ENCODE data around the gene TMCC2. TPM values are rescaled to one million over a fixed set of nuclear protein-coding genes. Genes with fewer than 3 reads are reported as not detected.

The TMCC2 gene
- total RNA-seq, 1 experiment from 2014 or later = 2.7 TPM

DNA sequence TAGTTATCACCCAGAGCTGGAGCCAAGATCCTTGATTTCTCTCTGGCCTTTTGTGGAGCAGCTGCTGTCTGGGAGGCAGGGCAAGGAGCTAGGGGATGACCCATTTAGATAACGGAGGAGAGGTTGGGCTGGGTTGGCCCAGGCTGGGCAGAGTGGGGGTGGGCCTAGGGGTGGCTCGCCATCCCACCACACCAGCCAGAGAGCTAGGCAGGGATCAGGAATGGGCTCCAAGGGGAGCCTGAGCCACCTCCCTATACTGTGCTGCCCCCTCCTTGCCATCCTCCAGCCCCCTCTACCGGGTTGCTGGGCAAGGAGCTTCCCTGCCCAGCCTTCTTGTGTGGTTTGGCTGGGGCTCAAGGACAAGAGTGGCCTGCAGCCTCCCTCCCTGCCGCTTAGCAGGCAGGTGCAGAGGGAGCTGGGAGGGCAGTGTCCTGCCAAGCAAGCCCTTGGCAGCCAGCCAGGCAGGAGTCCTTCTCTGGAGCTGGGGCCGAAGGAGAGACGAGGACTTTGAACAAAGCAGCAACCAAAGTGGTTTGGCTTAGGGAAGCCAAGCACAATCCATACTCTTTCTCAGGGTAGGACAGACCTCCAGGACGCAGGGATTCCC lies 89.7 kb downstream of the TMCC2 start (continued):
- TF ChIP-seq ELF1 (IDR thresholded peaks at IDR 0.05; ENCODE audit: borderline replicate concordance, low read depth) (no peak), RAD21 (IDR thresholded peaks at IDR 0.05; ENCODE audit: low read depth) (no peak; the same call in 1 of the 2 replicates)

DNA sequence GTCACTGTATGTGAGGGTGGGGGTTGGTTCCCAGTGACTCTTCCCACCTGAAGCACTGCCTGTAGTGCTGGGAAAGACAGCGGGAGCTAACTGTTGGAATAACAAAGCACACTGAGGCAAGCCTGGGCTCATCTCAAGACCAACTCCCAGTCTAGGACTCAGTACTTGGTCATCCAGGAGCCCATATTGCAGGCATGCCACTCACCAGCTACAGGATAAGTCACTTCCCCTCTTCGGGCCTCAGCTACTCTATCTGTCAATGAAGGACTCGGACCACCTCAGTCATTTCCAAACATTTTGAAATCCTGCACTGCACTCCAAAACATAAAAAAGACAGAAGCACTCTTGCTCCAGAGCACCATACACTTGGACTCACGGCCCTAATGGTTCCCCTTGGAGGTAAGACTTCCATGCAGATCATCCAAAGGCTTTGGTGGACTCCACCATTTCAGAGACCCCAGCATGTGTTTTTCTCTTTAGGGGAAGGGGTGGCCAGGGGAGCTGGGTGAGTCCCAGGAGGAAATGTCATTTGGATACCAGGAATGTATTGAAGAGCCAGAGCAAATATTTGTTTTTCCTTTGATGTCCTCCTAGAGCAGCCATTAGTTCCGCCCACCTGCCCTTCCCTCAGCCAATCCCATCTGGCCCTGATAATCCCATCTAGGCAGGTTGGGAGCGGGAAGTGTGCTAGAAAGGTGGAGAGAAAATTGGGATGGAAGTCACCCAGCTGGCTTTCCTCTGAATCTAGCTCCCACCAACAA lies 90.7 kb downstream of the TMCC2 start:
- H3K9me2 ChIP-seq (ENCODE audit: insufficient read depth) = no peaks in the 10 kb centered on the region
- DNase-seq (ENCODE audit: low read depth, low spot score) (no peak), ATAC-seq (no peak)
- H3K4me2 ChIP-seq (ENCODE audit: low read length) = peak overlapping the region; percentile 46
- no peaks in the 10 kb centered on the region for H3K27me3 ChIP-seq (ENCODE audit: insufficient read depth, low read length)
- no peaks in the 10 kb centered on the region for H3K9me3 ChIP-seq (ENCODE audit: control insufficient read depth in 1 of 2, insufficient read depth in 1 of 2, low read depth in 1 of 2, low read length in 2 of 2)
- peaks cover 45 to 59% of the 10 kb centered on the region in 2 experiments for H3K4me1 ChIP-seq (ENCODE audit: control insufficient read depth in 1 of 2, insufficient read depth in 2 of 2, low read length in 2 of 2)
- BruUV-seq (replicated peaks) = no TSS peak
- H3K36me3 ChIP-seq (ENCODE audit: control insufficient read depth in 1 of 2, insufficient read depth in 2 of 2, low read length in 2 of 2) = no peaks in the 10 kb centered on the region
- H3K79me2 ChIP-seq (ENCODE audit: insufficient read depth, low read length) = peaks cover 65% of the 10 kb centered on the region; the same call in 1 of the 2 replicates
- no peak overlapping the region; a peak in 1 of 4 replicates for H3K4me3 ChIP-seq (replicated peaks in 1 of 2; ENCODE audit: low read depth in 1 of 2, low read length in 2 of 2)
- ChIA-PET CTCF (interaction anchor here (1.1 to 10.6 kb wide), 5 partner anchors 19 to 167 kb away, joined by 3 to 397 read pairs (median 10); no protein-coding TSS in a partner anchor), POLR2A (interaction anchor here (1.1 kb wide), 1 partner anchor 19 kb away, joined by 3 read pairs; no protein-coding TSS in a partner anchor), RAD21 (ENCODE audit: low non-redundant PET in 1 of 2, low total read pairs in 2 of 2, uncharacterized antibody in 2 of 2, unreplicated experiment in 2 of 2) (interaction anchor here (0.8 to 2.7 kb wide), 6 partner anchors 17 to 47 kb away, joined by 3 to 12 read pairs (median 6); no protein-coding TSS in a partner anchor)
- no peak overlapping the region for H3K9ac ChIP-seq (ENCODE audit: low read length)
- no peak overlapping the region for H2AFZ ChIP-seq (ENCODE audit: low read depth, low read length, poor library complexity, severe bottlenecking)
- no peak overlapping the region for H3K27ac ChIP-seq (ENCODE audit: low read depth, low read length)
- intact Hi-C loops (cut with micrococcal nuclease) = no loop called here
- no peaks in the 10 kb centered on the region for H4K20me1 ChIP-seq (ENCODE audit: insufficient read depth)
- no peak for TF ChIP-seq POLR2A (IDR thresholded peaks at IDR 0.05; ENCODE audit: borderline replicate concordance, extremely low read depth, insufficient read depth, insufficient read length)
- TF ChIP-seq, protein P1, sequence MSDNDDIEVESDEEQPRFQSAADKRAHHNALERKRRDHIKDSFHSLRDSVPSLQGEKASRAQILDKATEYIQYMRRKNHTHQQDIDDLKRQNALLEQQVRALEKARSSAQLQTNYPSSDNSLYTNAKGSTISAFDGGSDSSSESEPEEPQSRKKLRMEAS (IDR thresholded peaks at IDR 0.05) = no peak
